Stomach (tissue), 19 donors: ENCODE data around the gene HAPLN1. TPM values are rescaled to one million over a fixed set of nuclear protein-coding genes. Genes with fewer than 3 reads are reported as not detected.

Source experiments
- DNase-seq, 2 donors: peaks; one replicate each; pipeline versions ENCODE4 v3.0.0 to v3.0.0-alpha.2; 2013 to 2019
- H3K27ac ChIP-seq, 5 donors: fragments of 200-600 bp in 4 of 5; sonication (generic) in 4 of 5; one replicate each; pipeline ENCODE4 v1.5.1; 2013 to 2019; ENCODE audit warnings: mild to moderate bottlenecking in 1 of 5, moderate library complexity in 1 of 5
- H3K27me3 ChIP-seq, 3 donors: fragments of 200-600 bp; sonication (generic); one replicate each; pipeline ENCODE4 v1.5.1; 2017 to 2019; ENCODE audit warnings: mixed run types in 1 of 3
- H3K36me3 ChIP-seq, 4 donors: fragments of 200-600 bp; sonication (generic); 1 replicate in 3 of 4; 2 replicates in 1 of 4; pipeline ENCODE4 v1.5.1; 2016 to 2019
- H3K4me1 ChIP-seq, 4 donors: fragments of 200-600 bp; sonication (generic); one replicate each; pipeline ENCODE4 v1.5.1; 2016 to 2019
- H3K4me3 ChIP-seq, 4 donors: fragments of 200-600 bp; sonication (generic) in 3 of 4; one replicate each; pipeline ENCODE4 v1.5.1; 2016 to 2019; ENCODE audit warnings: mild to moderate bottlenecking in 1 of 4
- H3K9me3 ChIP-seq, 4 donors: fragments of 200-600 bp; sonication (generic); one replicate each; pipeline ENCODE4 v1.5.1; 2016 to 2019
- EP300 ChIP-seq: sonication (generic); formaldehyde crosslinking; IDR thresholded peaks from one replicate; pipeline ENCODE4 v1.6.1; 2017; ENCODE audit warnings: antibody characterized with exemption
- POLR2A ChIP-seq, 4 donors: fragments of 450-650 bp; IDR thresholded peaks; one replicate each; pipeline ENCODE4 v1.6.1; 2016; ENCODE audit warnings: antibody characterized with exemption in 4 of 4, control low read depth in 2 of 4, mild to moderate bottlenecking in 1 of 4, moderate library complexity in 1 of 4
- POLR2AphosphoS5 ChIP-seq, 3 donors: sonication (generic); formaldehyde crosslinking; IDR thresholded peaks; one replicate each; pipeline ENCODE4 v1.6.1; 2016; ENCODE audit warnings: antibody characterized with exemption in 3 of 3
- WGBS, 5 donors: extraction: QIAGEN DNeasy Blood & Tissue Kit in 3 of 5; methylation state at CpG; one replicate each; pipeline versions ENCODE4 v1.1.5 to v1.1.7; 2013 to 2018; 5-methylcytosine and 5-hydroxymethylcytosine counted together
- intact Hi-C: fragments of 100-400 bp; cut with DNase I; formaldehyde crosslinking; loops from one replicate; pipeline ENCODE4 v1.15.1; 2023; ENCODE audit warnings: low total_unique reads
- long read RNA-seq, 10 donors: transcript quantifications; one replicate each; lab custom pipeline, GENCODE V29; 2026
- polyA plus RNA-seq, 3 donors: library from polyadenylated mRNA; stranded (reverse); fragments of 200-250 nt; gene quantifications; one replicate each; pipeline ENCODE4 v1.2.3, GENCODE V29; 2013
- total RNA-seq, 5 donors: library from RNA; depleted of rRNA; stranded (reverse); fragments of >200 nt; gene quantifications; one replicate each; pipeline versions ENCODE4 v1.1.0 to v1.2.3, GENCODE V29; 2014 to 2016
- TF ChIP-seq, protein P1 (sequence below), 7 experiments: fragments of 450-650 bp in 4 of 7; fragments of 200-600 bp in 3 of 7; sonication (generic) in 3 of 7; IDR thresholded peaks; one replicate each; pipeline ENCODE4 v1.5.1; 2016 to 2019; ENCODE audit warnings: antibody characterized with exemption in 7 of 7, control low read depth in 2 of 7, mild to moderate bottlenecking in 1 of 7
- donor health status: healthy with polysubstance abuse.
- donor health status: Bipolar disorder and iron deficiency.
- donor health status: healthy.

Gene HAPLN1
- total RNA-seq: 10 to 100 TPM in 1 of 5 donors, 1 to 10 TPM in 3, not detected in 1; 1.3 to 15.2 (median 3.3) TPM
- polyA plus RNA-seq: 1 to 10 TPM in 2 of 3 donors, under 1 TPM in 1; 0.08 to 1.6 (median 1.2) TPM
- long read RNA-seq, donor 1: 0 reads
- long read RNA-seq, donor 2: 0 reads
- long read RNA-seq, donor 3, full-length matches to known transcripts: 1 of 1 reads
- long read RNA-seq, donor 3, partial matches to known transcripts: 0 of 1 reads
- long read RNA-seq, donor 3, other reads (novel, unspliced or antisense): 0 of 1 reads
- long read RNA-seq, donor 4: 0 reads
- long read RNA-seq, donor 5, full-length matches to known transcripts: 1 of 1 reads
- long read RNA-seq, donor 5, partial matches to known transcripts: 0 of 1 reads
- long read RNA-seq, donor 5, other reads (novel, unspliced or antisense): 0 of 1 reads
- long read RNA-seq, donor 6, full-length matches to known transcripts: 2 of 2 reads
- long read RNA-seq, donor 6, partial matches to known transcripts: 0 of 2 reads
- long read RNA-seq, donor 6, other reads (novel, unspliced or antisense): 0 of 2 reads
- long read RNA-seq, donor 7, full-length matches to known transcripts: 1 of 1 reads
- long read RNA-seq, donor 7, partial matches to known transcripts: 0 of 1 reads
- long read RNA-seq, donor 7, other reads (novel, unspliced or antisense): 0 of 1 reads
- long read RNA-seq, donor 8, full-length matches to known transcripts: 1 of 1 reads
- long read RNA-seq, donor 8, partial matches to known transcripts: 0 of 1 reads
- long read RNA-seq, donor 8, other reads (novel, unspliced or antisense): 0 of 1 reads
- long read RNA-seq, donor 9, full-length matches to known transcripts: 1 of 1 reads
- long read RNA-seq, donor 9, partial matches to known transcripts: 0 of 1 reads
- long read RNA-seq, donor 9, other reads (novel, unspliced or antisense): 0 of 1 reads
- long read RNA-seq, donor 10: 0 reads

DNA sequence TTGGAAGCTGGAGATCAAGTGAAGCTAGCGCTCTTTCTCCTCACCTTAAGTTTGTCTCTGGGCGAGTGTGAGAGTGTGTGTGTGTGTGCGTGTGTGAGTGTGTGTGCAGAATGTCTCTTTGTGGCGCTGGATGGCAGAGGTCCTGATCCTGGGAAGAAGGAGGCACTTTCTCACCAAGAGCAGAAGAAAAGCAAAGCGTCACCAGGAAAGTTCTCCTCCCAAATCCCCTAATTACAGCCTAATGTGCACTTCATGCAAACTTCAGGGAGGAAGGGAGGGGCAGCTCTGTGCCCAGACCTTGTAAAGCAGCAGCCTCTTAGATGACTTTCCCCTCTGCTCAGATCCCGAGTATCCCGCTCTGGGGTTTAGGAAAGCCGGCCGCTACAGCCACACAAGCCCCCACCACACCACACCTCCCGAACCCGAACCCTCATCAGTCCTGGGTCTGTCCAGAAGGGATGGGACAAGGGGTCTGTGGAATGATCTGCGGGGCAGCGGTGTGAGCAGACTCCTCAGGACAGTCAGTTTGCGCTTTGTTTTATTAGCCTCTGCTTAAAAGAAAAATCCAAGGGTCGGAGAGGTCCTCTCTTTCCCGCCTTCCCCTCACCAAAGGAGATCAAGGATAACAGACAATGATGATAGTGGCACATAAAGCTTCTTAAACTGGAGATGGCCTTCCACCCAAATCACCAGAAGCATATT lies at the start of gene HAPLN1:
Gene HAPLN1, minus strand, starts transcription at position 20 of the 702 bp plus-strand sequence. CDS start 47,332 bp downstream, outside the sequence.
- H3K9me3 ChIP-seq: no peaks in the 10 kb centered on the region
- TF ChIP-seq POLR2A (IDR thresholded peaks at IDR 0.05) (no peak), EP300 (no peak), POLR2AphosphoS5 (IDR thresholded peaks at IDR 0.05) (no peak)
- TF ChIP-seq, protein P1, sequence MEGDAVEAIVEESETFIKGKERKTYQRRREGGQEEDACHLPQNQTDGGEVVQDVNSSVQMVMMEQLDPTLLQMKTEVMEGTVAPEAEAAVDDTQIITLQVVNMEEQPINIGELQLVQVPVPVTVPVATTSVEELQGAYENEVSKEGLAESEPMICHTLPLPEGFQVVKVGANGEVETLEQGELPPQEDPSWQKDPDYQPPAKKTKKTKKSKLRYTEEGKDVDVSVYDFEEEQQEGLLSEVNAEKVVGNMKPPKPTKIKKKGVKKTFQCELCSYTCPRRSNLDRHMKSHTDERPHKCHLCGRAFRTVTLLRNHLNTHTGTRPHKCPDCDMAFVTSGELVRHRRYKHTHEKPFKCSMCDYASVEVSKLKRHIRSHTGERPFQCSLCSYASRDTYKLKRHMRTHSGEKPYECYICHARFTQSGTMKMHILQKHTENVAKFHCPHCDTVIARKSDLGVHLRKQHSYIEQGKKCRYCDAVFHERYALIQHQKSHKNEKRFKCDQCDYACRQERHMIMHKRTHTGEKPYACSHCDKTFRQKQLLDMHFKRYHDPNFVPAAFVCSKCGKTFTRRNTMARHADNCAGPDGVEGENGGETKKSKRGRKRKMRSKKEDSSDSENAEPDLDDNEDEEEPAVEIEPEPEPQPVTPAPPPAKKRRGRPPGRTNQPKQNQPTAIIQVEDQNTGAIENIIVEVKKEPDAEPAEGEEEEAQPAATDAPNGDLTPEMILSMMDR (IDR thresholded peaks at IDR 0.05): no peak
- peak in 1 of 2 donors; percentile 26 for DNase-seq
- intact Hi-C loops: no loop called here
- H3K27ac ChIP-seq: peak within 1 kb of the TSS in 3 of 5 donors; percentile 30 to 65 (median 51)
- 24 to 33% (median 31%) methylated on average over 16 of the region's 16 CpGs for WGBS, 5 donors
- no peaks in the 10 kb centered on the region for H3K36me3 ChIP-seq
- H3K4me3 ChIP-seq: peak within 1 kb of the TSS; percentile 50 to 77 (median 63)
- peaks cover 0 to 31% (median 25%) of the 10 kb centered on the region in 3 donors for H3K27me3 ChIP-seq
- peaks cover 4 to 21% (median 15%) of the 10 kb centered on the region in 4 donors for H3K4me1 ChIP-seq

DNA sequence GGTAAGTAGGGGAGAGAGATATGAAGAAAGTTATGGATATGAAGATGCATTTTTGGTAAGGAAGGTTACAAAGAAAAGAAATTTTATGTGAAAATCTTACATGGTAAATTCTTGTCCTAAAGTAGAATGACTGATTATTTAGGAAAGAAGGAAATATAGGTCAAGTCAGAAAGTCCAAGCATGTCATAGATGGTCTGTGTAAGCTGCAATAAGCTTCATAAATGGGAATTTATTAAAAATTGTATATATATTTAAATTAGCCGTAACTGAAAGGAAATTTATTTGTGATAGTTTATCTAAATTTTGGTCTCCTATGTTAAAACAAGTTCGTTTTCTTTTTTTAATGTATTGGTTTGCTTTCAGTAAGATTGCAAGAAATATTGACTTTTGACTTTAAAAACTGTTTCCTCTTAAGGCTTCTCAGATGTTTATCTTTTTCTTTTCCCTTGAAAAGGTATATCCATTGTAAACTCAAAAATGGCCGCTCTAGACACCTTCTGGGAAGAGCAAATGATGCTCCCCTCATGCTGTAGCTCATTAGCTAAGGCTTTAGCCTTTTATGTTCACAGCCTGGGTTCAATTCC lies 46.8 kb upstream of the HAPLN1 start:
- intact Hi-C loops: no loop called here
- Histone ChIP-seq H3K36me3 (no peaks in the 10 kb centered on the region), H3K9me3 (peaks cover 0 to 20% (median 8%) of the 10 kb centered on the region in 4 donors), H3K4me1 (no peaks in the 10 kb centered on the region), H3K4me3 (no peak overlapping the region), H3K27me3 (no peaks in the 10 kb centered on the region), H3K27ac (no peak overlapping the region)
- DNase-seq: no peak
- TF ChIP-seq, protein P1 (IDR thresholded peaks at IDR 0.05): no peak
- no peak for TF ChIP-seq EP300
- TF ChIP-seq POLR2AphosphoS5 (IDR thresholded peaks at IDR 0.05): no peak
- no peak for TF ChIP-seq POLR2A (IDR thresholded peaks at IDR 0.05)
- WGBS, 5 donors: 50 to 58% (median 54%) methylated on average over 3 of the region's 3 CpGs

DNA sequence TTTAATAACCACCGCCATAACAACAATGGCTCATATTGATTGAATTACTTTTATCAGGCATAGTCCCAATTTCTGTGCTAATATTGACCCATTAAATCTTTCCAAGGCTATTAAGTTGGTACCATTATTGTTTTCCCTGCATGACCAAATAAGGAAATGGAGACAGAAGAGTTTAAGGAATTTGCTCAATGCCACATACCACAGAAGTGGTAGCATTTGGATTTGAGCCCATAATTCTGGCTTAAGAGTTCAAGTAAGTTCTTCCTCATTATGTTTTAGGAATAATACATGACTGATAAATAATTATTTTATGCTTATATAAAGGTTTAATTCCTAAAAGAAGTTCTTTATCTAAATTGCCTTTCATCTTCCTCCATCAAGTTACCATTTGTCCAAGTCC lies 43.4 kb upstream of the HAPLN1 start:
- H3K27ac ChIP-seq: no peak overlapping the region
- H3K36me3 ChIP-seq: no peaks in the 10 kb centered on the region
- TF ChIP-seq POLR2AphosphoS5 (IDR thresholded peaks at IDR 0.05) (no peak), POLR2A (IDR thresholded peaks at IDR 0.05) (no peak), EP300 (no peak)
- TF ChIP-seq, protein P1 (IDR thresholded peaks at IDR 0.05): no peak
- peaks cover 0 to 15% (median 3%) of the 10 kb centered on the region in 4 donors for H3K4me1 ChIP-seq
- intact Hi-C loops: no loop called here
- H3K9me3 ChIP-seq: peaks cover 0 to 20% (median 8%) of the 10 kb centered on the region in 4 donors
- 49 to 89% (median 72%) methylated on average over 1 of the region's 1 CpG for WGBS, 5 donors
- no peaks in the 10 kb centered on the region for H3K27me3 ChIP-seq
- no peak overlapping the region for H3K4me3 ChIP-seq
- DNase-seq: no peak
